ENCODE data around the gene LY86. TPM values are rescaled to one million over a fixed set of nuclear protein-coding genes. Genes with fewer than 3 reads are reported as not detected.
"Not testable (repeated sequence)": the region's sequence is repeated elsewhere in the genome, so short reads cannot be mapped to it uniquely, and the experiment has no call there.

Gene LY86
- total and polyA plus RNA-seq, 2 donors, result 13.4 to 17.1 TPM

- Histone ChIP-seq H3K9me3 (ENCODE audit: control insufficient read depth in 2 of 2, insufficient read depth in 1 of 2, low read length in 1 of 2) (peaks cover 0 to 5% of the 10 kb centered on the region in 2 donors), H3K27me3 (ENCODE audit: control insufficient read depth in 2 of 2, insufficient read depth in 1 of 2, low read length in 1 of 2) (no peaks in the 10 kb centered on the region), H3K36me3 (ENCODE audit: control insufficient read depth in 2 of 2, insufficient read depth in 2 of 2, low read length in 1 of 2) (no peaks in the 10 kb centered on the region), H3K27ac (ENCODE audit: low read depth in 1 of 2, low read length in 1 of 2) (peak overlapping the region; percentile 78 to 91), H3K4me3 (ENCODE audit: low read length in 2 of 2) (no peak overlapping the region), H3K4me1 (ENCODE audit: control insufficient read depth in 2 of 2, insufficient read depth in 2 of 2, low read length in 2 of 2) (peaks cover 29 to 59% of the 10 kb centered on the region in 2 donors)
- peak in 4 of 9 donors; percentile 59 to 85 (median 66) for DNase-seq (ENCODE audit: low read depth in 6 of 9, low spot score in 9 of 9)
- WGBS, result 53% methylated on average over 10 of the region's 10 CpGs
Observed at GRCh38 chr6:6610031-6610591, 21.6 kb downstream of the LY86 start.

DNA sequence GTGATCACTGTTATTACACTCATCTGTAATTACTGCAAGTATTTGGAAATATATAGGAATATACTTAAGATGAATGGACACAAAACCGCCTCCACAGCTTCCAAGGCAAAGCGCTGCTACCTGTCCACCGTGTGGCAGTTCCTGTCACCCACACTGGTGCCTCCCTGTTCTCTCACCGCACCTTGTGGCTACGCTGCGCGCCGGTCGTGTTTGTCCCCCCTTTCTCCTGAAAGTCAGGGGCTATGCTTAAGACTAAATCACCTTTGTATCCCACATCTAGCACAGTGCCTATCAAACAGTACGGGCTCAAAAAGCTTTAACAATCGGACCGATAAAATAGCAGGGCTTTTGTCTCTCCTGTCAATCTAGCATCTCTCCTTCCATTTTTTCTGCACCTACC lies 23.0 kb downstream of the LY86 start:
- WGBS, result 93% methylated on average over 12 of the region's 12 CpGs
- peak overlapping the region in 1 of 2 donors; percentile 69 for H3K27ac ChIP-seq (ENCODE audit: low read depth in 1 of 2, low read length in 1 of 2)
- H3K4me3 ChIP-seq (ENCODE audit: low read length in 2 of 2), result no peak overlapping the region
- H3K9me3 ChIP-seq (ENCODE audit: control insufficient read depth in 2 of 2, insufficient read depth in 1 of 2, low read length in 1 of 2), result no peaks in the 10 kb centered on the region
- no peaks in the 10 kb centered on the region for H3K27me3 ChIP-seq (ENCODE audit: control insufficient read depth in 2 of 2, insufficient read depth in 1 of 2, low read length in 1 of 2)
- DNase-seq (ENCODE audit: low read depth in 6 of 9, low spot score in 9 of 9), result no peak
- peaks cover 38 to 70% of the 10 kb centered on the region in 2 donors for H3K4me1 ChIP-seq (ENCODE audit: control insufficient read depth in 2 of 2, insufficient read depth in 2 of 2, low read length in 2 of 2)
- no peaks in the 10 kb centered on the region for H3K36me3 ChIP-seq (ENCODE audit: control insufficient read depth in 2 of 2, insufficient read depth in 2 of 2, low read length in 1 of 2)

- Histone ChIP-seq H3K4me1 (ENCODE audit: control insufficient read depth in 2 of 2, insufficient read depth in 2 of 2, low read length in 2 of 2) (peaks cover 43 to 77% of the 10 kb centered on the region in 2 donors), H3K4me3 (ENCODE audit: low read length in 2 of 2) (no peak overlapping the region), H3K27ac (ENCODE audit: low read depth in 1 of 2, low read length in 1 of 2) (peak overlapping the region in 1 of 2 donors; percentile 46), H3K27me3 (ENCODE audit: control insufficient read depth in 2 of 2, insufficient read depth in 1 of 2, low read length in 1 of 2) (no peaks in the 10 kb centered on the region), H3K9me3 (ENCODE audit: control insufficient read depth in 2 of 2, insufficient read depth in 1 of 2, low read length in 1 of 2) (no peaks in the 10 kb centered on the region), H3K36me3 (ENCODE audit: control insufficient read depth in 2 of 2, insufficient read depth in 2 of 2, low read length in 1 of 2) (no peaks in the 10 kb centered on the region)
- WGBS, result 82% methylated on average over 7 of the region's 7 CpGs
- DNase-seq (ENCODE audit: low read depth in 6 of 9, low spot score in 9 of 9), result no peak
Observed at GRCh38 chr6:6612308-6612707, 23.8 kb downstream of the LY86 start.

DNA sequence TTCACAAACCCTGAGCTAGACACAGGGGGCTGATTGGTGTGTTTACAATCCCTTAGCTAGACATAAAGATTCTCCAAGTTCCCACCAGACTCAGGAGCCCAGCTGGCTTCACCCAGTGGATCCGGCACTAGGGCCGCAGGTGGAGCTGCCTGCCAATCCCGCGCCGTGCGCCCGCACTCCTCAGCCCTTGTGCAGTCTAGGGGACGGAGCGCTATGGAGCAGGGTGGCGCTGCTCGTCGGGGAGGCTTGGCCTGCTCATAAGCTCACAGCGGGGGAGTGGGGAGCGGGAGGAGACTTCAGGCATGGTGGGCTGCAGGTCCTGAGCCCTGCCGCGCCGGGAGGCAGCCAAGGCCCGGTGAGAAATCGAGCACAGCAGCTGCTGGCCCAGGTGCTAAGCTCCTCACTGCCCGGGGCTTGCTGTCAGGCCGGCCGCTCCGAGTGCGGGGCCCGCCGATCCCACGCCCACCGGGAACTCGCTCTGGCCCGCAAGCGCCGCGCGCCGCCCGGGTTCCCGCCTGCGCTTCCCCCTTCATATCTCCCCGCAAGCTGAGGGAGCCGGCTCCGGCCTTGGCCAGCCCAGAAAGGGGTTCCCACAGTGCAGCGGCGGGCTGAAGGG lies 24.7 kb downstream of the LY86 start:
- not testable (repeated sequence) for H3K4me3 ChIP-seq (ENCODE audit: low read length in 2 of 2); DNase-seq (ENCODE audit: low read depth in 6 of 9, low spot score in 9 of 9); H3K36me3 ChIP-seq (ENCODE audit: control insufficient read depth in 2 of 2, insufficient read depth in 2 of 2, low read length in 1 of 2); H3K9me3 ChIP-seq (ENCODE audit: control insufficient read depth in 2 of 2, insufficient read depth in 1 of 2, low read length in 1 of 2); H3K27me3 ChIP-seq (ENCODE audit: control insufficient read depth in 2 of 2, insufficient read depth in 1 of 2, low read length in 1 of 2)
- Histone ChIP-seq H3K27ac (ENCODE audit: low read depth in 1 of 2, low read length in 1 of 2) (peak overlapping the region; percentile 49 to 81), H3K4me1 (ENCODE audit: control insufficient read depth in 2 of 2, insufficient read depth in 2 of 2, low read length in 2 of 2) (peaks cover 47 to 77% of the 10 kb centered on the region in 2 donors)
- WGBS, result 95% methylated on average over 43 of the region's 43 CpGs

DNA sequence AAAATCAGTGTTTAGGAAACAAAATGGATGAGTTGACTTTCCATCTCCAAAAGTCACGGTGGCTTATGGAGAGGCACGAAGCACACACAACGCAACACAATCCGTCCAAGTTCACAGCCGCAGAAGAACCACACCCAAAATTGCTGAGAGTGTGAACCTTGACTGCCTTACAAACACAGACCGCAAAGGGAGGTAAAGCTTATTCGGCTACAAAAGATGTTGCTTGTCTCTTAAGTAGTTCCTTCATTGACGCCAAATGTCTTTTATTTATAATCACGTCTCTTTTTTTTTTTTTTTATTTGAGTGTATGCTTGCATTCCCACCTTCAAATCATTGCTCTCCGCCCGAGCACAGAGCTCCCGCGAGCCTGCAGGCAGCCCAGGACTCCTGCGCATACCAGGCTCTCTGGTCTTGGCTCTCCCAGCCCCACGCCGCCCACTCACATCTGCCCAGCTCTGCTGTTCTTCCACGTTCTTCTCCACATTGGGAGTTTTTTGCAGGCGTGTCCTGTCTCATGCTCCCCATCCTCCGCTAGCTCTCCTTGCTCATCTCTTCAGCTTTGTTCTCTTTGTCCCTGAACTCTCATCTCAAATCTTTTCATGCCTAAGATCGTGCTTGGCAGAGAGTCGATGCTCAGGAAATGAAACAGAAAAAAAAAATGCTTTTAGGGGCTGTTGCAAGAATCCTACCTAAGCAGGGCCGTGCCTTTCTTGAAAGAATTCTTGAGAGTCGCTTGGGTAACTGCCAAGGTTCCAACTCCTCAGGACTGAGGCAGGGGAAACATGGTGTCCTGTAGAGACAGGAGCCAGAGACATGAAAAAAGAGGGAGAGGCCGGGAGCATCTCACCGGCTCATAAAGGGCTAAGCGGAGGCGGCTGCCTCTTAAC lies 25.8 kb downstream of the LY86 start:
- peak in 2 of 9 donors; percentile 23 to 54 for DNase-seq (ENCODE audit: low read depth in 6 of 9, low spot score in 9 of 9)
- peak overlapping the region; percentile 81 to 93 for H3K27ac ChIP-seq (ENCODE audit: low read depth in 1 of 2, low read length in 1 of 2)

GRCh38 chr6:6614983-6615349 lies 26.4 kb downstream of the LY86 start:
- H3K27ac ChIP-seq (ENCODE audit: low read depth in 1 of 2, low read length in 1 of 2), result peak overlapping the region; percentile 81 to 93
- H3K36me3 ChIP-seq (ENCODE audit: control insufficient read depth in 2 of 2, insufficient read depth in 2 of 2, low read length in 1 of 2), result no peaks in the 10 kb centered on the region
- no peaks in the 10 kb centered on the region for H3K27me3 ChIP-seq (ENCODE audit: control insufficient read depth in 2 of 2, insufficient read depth in 1 of 2, low read length in 1 of 2)
- DNase-seq (ENCODE audit: low read depth in 6 of 9, low spot score in 9 of 9), result peak in 2 of 9 donors; percentile 26 to 68
- peak overlapping the region in 1 of 2 donors; percentile 5 for H3K4me3 ChIP-seq (ENCODE audit: low read length in 2 of 2)
- peaks cover 48 to 72% of the 10 kb centered on the region in 2 donors for H3K4me1 ChIP-seq (ENCODE audit: control insufficient read depth in 2 of 2, insufficient read depth in 2 of 2, low read length in 2 of 2)
- 20% methylated on average over 5 of the region's 5 CpGs for WGBS
- no peaks in the 10 kb centered on the region for H3K9me3 ChIP-seq (ENCODE audit: control insufficient read depth in 2 of 2, insufficient read depth in 1 of 2, low read length in 1 of 2)

More for the DNA sequence above, 25.8 kb downstream of the LY86 start:
- Histone ChIP-seq H3K9me3 (ENCODE audit: control insufficient read depth in 2 of 2, insufficient read depth in 1 of 2, low read length in 1 of 2) (no peaks in the 10 kb centered on the region), H3K4me1 (ENCODE audit: control insufficient read depth in 2 of 2, insufficient read depth in 2 of 2, low read length in 2 of 2) (peaks cover 47 to 73% of the 10 kb centered on the region in 2 donors), H3K4me3 (ENCODE audit: low read length in 2 of 2) (peak overlapping the region in 1 of 2 donors; percentile 5), H3K27me3 (ENCODE audit: control insufficient read depth in 2 of 2, insufficient read depth in 1 of 2, low read length in 1 of 2) (no peaks in the 10 kb centered on the region), H3K36me3 (ENCODE audit: control insufficient read depth in 2 of 2, insufficient read depth in 2 of 2, low read length in 1 of 2) (no peaks in the 10 kb centered on the region)
- 75% methylated on average over 27 of the region's 27 CpGs for WGBS

DNA sequence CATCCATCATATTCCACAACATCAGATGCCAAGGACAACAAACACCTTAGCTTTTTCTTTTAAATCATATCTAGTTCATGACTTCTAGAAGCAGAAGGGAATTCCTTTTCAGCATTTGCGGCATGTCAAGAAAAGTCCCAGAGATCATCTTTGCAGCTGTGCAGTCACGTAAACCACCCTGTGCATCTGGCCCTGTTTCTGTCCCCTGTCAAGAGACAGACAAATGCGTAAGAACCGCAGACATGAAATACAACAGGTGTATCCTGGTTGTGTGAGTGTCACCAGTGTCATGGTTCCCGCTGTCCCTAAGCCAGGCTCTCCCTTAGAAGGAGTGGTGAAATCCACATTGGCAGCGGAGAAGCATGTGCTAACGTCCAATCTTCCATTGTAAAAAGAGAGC lies 28.1 kb downstream of the LY86 start:
- Histone ChIP-seq H3K27ac (ENCODE audit: low read depth in 1 of 2, low read length in 1 of 2) (peak overlapping the region; percentile 67 to 81), H3K4me3 (ENCODE audit: low read length in 2 of 2) (no peak overlapping the region), H3K27me3 (ENCODE audit: control insufficient read depth in 2 of 2, insufficient read depth in 1 of 2, low read length in 1 of 2) (no peaks in the 10 kb centered on the region), H3K4me1 (ENCODE audit: control insufficient read depth in 2 of 2, insufficient read depth in 2 of 2, low read length in 2 of 2) (peaks cover 35 to 57% of the 10 kb centered on the region in 2 donors), H3K36me3 (ENCODE audit: control insufficient read depth in 2 of 2, insufficient read depth in 2 of 2, low read length in 1 of 2) (no peaks in the 10 kb centered on the region), H3K9me3 (ENCODE audit: control insufficient read depth in 2 of 2, insufficient read depth in 1 of 2, low read length in 1 of 2) (no peaks in the 10 kb centered on the region)
- WGBS, result 15% methylated on average over 7 of the region's 7 CpGs
- DNase-seq (ENCODE audit: low read depth in 6 of 9, low spot score in 9 of 9), result peak; percentile 47 to 87 (median 64)

DNA sequence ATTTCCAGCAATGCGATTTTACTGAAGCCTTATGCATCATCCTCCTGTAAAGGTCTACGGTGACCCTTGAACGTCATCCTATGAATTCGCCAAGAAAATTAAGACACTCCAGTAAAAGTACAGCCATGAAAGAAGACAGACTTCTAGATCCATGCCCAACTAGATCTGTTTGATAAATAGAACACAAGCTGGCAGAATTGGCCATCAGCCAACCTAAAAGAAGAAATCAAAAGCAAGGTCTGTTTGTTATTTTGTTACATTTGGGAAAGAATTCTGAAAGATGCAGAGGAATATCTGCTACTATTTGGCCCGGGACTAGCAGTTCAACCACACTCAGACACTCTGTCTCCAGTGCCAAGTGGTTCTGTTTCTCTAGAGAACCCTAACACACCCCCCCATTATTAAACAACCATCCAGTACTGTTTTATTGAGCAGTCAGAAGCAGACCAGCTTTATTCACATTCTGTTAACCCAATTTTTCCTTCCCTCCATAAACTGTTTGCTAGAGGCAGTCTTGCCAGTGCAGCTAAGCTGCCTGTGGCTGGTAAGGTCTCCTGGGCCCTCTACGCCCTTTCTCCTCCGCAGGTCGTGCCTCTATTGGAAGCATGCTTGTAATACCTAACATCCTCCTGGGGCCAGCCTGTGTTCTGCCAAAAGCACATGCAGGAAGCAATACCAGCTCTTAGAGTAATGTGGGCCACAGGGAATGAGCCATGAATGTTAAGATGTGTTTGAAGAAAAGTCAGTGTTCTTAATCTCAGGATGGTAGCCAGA lies 30.7 kb downstream of the LY86 start:
- no peak for DNase-seq (ENCODE audit: low read depth in 6 of 9, low spot score in 9 of 9)
- 91% methylated on average over 8 of the region's 8 CpGs for WGBS
- H3K27me3 ChIP-seq (ENCODE audit: control insufficient read depth in 2 of 2, insufficient read depth in 1 of 2, low read length in 1 of 2), result no peaks in the 10 kb centered on the region
- H3K27ac ChIP-seq (ENCODE audit: low read depth in 1 of 2, low read length in 1 of 2), result no peak overlapping the region
- peaks cover 29 to 42% of the 10 kb centered on the region in 2 donors for H3K4me1 ChIP-seq (ENCODE audit: control insufficient read depth in 2 of 2, insufficient read depth in 2 of 2, low read length in 2 of 2)
- no peaks in the 10 kb centered on the region for H3K9me3 ChIP-seq (ENCODE audit: control insufficient read depth in 2 of 2, insufficient read depth in 1 of 2, low read length in 1 of 2)
- H3K4me3 ChIP-seq (ENCODE audit: low read length in 2 of 2), result no peak overlapping the region
- no peaks in the 10 kb centered on the region for H3K36me3 ChIP-seq (ENCODE audit: control insufficient read depth in 2 of 2, insufficient read depth in 2 of 2, low read length in 1 of 2)

Measured in thymus (tissue), 11 donors.